HG02981 (cell line): ENCODE results near the gene DRAM1.
A peak's percentile ranks its signal among the peaks of the same experiment; 100 is the strongest.
"Not testable (repeated sequence)": the region's sequence is repeated elsewhere in the genome, so short reads cannot be mapped to it uniquely, and the experiment has no call there.

Experiments
- ATAC-seq: cut with Tn5 transposase; IDR thresholded peaks from one replicate; pipeline ENCODE4 v1.9.1; 2021; ENCODE audit warnings: mild to moderate bottlenecking, moderate library complexity; ENCODE audit not compliant: unreplicated experiment

DRAM1 gene

GRCh38 chr12:101858361-101858760 lies 19.0 kb upstream of the DRAM1 start:
- no peak for ATAC-seq

GRCh38 chr12:101859664-101860607 lies 17.4 kb upstream of the DRAM1 start:
- ATAC-seq, result no peak

- ATAC-seq, result not testable (repeated sequence)
These were observed 15.7 kb upstream of the DRAM1 start for GRCh38 chr12:101861688-101862087.

GRCh38 chr12:101862245-101862644 lies 15.1 kb upstream of the DRAM1 start:
- ATAC-seq, result no peak

- ATAC-seq, result no peak
These were observed 13.4 kb upstream of the DRAM1 start for GRCh38 chr12:101863981-101864380.

GRCh38 chr12:101866615-101867373 lies 10.6 kb upstream of the DRAM1 start:
- no peak for ATAC-seq

- not testable (repeated sequence) for ATAC-seq
These were observed 9.8 kb upstream of the DRAM1 start for GRCh38 chr12:101867619-101868018.

- no peak for ATAC-seq
These were observed 6.5 kb upstream of the DRAM1 start for GRCh38 chr12:101870925-101871324.

- ATAC-seq, result no peak
These were observed 2.2 kb upstream of the DRAM1 start for GRCh38 chr12:101875162-101875561.

GRCh38 chr12:101876322-101876860 lies 989 bp upstream of the DRAM1 start:
- ATAC-seq, result no peak

- ATAC-seq, result peak; percentile 16
These were observed 444 bp downstream of the DRAM1 start for GRCh38 chr12:101877806-101878242.

- ATAC-seq, result no peak
These were observed 952 bp downstream of the DRAM1 start for GRCh38 chr12:101878243-101878821.

GRCh38 chr12:101880769-101881168 lies 3.4 kb downstream of the DRAM1 start:
- ATAC-seq, result no peak

GRCh38 chr12:101881228-101881627 lies 3.8 kb downstream of the DRAM1 start:
- no peak for ATAC-seq

GRCh38 chr12:101884174-101884573 lies 6.8 kb downstream of the DRAM1 start:
- no peak for ATAC-seq

GRCh38 chr12:101884781-101885340 lies 7.5 kb downstream of the DRAM1 start:
- not testable (repeated sequence) for ATAC-seq

GRCh38 chr12:101885912-101886561 lies 8.7 kb downstream of the DRAM1 start:
- ATAC-seq, result peak; percentile 81

- ATAC-seq, result no peak
These were observed 11.9 kb downstream of the DRAM1 start for GRCh38 chr12:101889211-101889752.

- ATAC-seq, result peak; percentile 92
These were observed 14.1 kb downstream of the DRAM1 start for GRCh38 chr12:101891462-101891971.

- ATAC-seq, result no peak
These were observed 15.4 kb downstream of the DRAM1 start for GRCh38 chr12:101892794-101893193.
